ENCODE measurements around the gene B3GNT2. TPM values are rescaled to one million over a fixed set of nuclear protein-coding genes. Genes with fewer than 3 reads are reported as not detected.
"Not testable (repeated sequence)": the region's sequence is repeated elsewhere in the genome, so short reads cannot be mapped to it uniquely, and the experiment has no call there.

Gene B3GNT2
- total RNA-seq, 1 donor from 2014 or later: 7.7 TPM

GRCh38 chr2:62267696-62268095, 71.8 kb downstream of the B3GNT2 start:
- no peak overlapping the region for H3K27ac Mint-ChIP-seq (ENCODE audit: unreplicated experiment)
- TF ChIP-seq CTCF (conservative IDR thresholded peaks at IDR 0.05): no peak
- peaks cover 5% of the 10 kb centered on the region for H3K4me1 Mint-ChIP-seq
- no peaks in the 10 kb centered on the region for H3K27me3 Mint-ChIP-seq (ENCODE audit: low read depth)
- no peak for DNase-seq (ENCODE audit: low read depth, low spot score)
- peaks cover 10% of the 10 kb centered on the region for H3K9me3 Mint-ChIP-seq
- H3K4me3 Mint-ChIP-seq: no peak overlapping the region
- H3K36me3 Mint-ChIP-seq (ENCODE audit: low read depth): no peaks in the 10 kb centered on the region

- not testable (repeated sequence) for H3K4me1 Mint-ChIP-seq; H3K36me3 Mint-ChIP-seq (ENCODE audit: low read depth); DNase-seq (ENCODE audit: low read depth, low spot score); H3K4me3 Mint-ChIP-seq; H3K27ac Mint-ChIP-seq (ENCODE audit: unreplicated experiment); H3K9me3 Mint-ChIP-seq; H3K27me3 Mint-ChIP-seq (ENCODE audit: low read depth)
Observed at GRCh38 chr2:62268681-62269188, 72.8 kb downstream of the B3GNT2 start.

- H3K4me3 Mint-ChIP-seq: no peak overlapping the region
- TF ChIP-seq CTCF (conservative IDR thresholded peaks at IDR 0.05): no peak
- DNase-seq (ENCODE audit: low read depth, low spot score): no peak
- peaks cover 19% of the 10 kb centered on the region for H3K9me3 Mint-ChIP-seq
- peaks cover 7% of the 10 kb centered on the region for H3K36me3 Mint-ChIP-seq (ENCODE audit: low read depth)
- peaks cover 5% of the 10 kb centered on the region for H3K4me1 Mint-ChIP-seq
- H3K27ac Mint-ChIP-seq (ENCODE audit: unreplicated experiment): no peak overlapping the region
- no peaks in the 10 kb centered on the region for H3K27me3 Mint-ChIP-seq (ENCODE audit: low read depth)
Observed at GRCh38 chr2:62270728-62271127, 74.8 kb downstream of the B3GNT2 start.

Small RNA genes within 50 kb of the gene (microRNA-seq; reads per million reads assigned to microRNA genes)
- not detected for gene MIR5192

Measured in neural crest cell (in vitro differentiated cells).